ENCODE results near the gene MOV10L1.

GRCh38 chr22:50190941-50191741 lies 101.3 kb downstream of the MOV10L1 start:
- no peak for TF ChIP-seq EZH2 (IDR thresholded peaks at IDR 0.05; ENCODE audit: low read length, unreplicated experiment)
- TF ChIP-seq CTCF (conservative IDR thresholded peaks at IDR 0.05; ENCODE audit: low read depth, low read length), result no peak
- no peak for TF ChIP-seq EZH2phosphoT487 (IDR thresholded peaks at IDR 0.05; ENCODE audit: borderline replicate concordance, low read length)
